OCI-M1 (cell line): ENCODE data around the gene PDE4B.
A peak's percentile ranks its signal among the peaks of the same experiment; 100 is the strongest.
"Not testable (repeated sequence)": the region's sequence is repeated elsewhere in the genome, so short reads cannot be mapped to it uniquely, and the experiment has no call there.

Experiments used
- DNase-seq: peaks from one replicate; lab custom pipeline; 2025; lab: John Stamatoyannopoulos, UW

PDE4B gene

DNA sequence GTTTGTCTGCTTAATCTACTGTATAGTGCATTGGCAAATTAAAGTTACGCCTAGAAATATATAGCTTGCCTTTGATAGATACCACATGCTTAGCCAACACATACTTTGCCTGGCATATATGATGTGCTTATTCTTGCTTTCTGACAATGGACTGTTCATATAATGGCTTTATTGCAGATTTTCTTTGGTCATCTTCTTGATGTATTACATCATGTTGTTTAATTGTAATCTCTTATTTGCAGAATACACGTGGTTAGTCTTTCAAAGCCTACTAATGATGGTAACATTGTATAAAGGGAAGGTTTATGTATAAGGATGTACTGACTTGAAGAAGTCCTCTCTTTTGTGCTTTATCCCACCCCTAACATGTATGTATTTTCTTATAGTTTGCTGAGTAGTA, 201.5 kb downstream of the PDE4B start:
- no peak for DNase-seq

DNA sequence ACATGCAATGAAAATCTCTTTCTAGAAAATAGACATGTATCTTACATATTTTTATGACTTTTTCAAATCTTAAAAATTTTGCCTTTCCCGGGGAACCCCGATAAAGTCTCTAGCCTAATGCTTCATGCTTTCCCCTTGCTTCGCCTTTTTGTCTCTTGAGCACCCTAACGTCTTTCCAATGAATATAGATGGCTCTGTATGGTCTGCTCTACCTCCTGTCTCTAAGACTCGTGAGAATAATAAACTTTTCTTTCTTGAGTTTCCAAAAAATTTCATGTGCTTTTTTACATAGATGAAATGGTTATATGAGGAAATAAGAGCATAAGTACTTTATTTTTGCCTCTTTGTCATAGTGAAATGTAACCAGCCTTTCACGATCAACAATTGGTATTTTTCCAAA, 202.6 kb downstream of the PDE4B start:
- DNase-seq: no peak

DNA sequence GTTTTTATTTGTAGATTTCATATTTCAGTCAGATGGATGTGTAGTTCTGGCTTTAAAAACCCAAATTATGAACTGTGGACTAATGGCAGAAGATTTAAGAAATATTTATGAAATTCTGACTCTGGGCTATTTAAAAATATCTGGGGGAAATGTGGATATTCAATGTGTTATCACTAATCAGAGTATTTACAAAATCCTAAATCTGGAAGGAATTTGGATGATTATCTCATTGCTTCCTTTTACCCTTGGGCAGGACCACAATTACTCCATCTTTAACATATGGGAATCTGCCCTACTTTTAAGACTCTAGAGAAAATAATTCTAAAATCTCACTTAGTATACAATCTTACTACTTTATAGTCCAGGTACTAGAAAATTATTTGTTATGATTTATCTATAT, 203.2 kb downstream of the PDE4B start:
- DNase-seq: no peak

DNA sequence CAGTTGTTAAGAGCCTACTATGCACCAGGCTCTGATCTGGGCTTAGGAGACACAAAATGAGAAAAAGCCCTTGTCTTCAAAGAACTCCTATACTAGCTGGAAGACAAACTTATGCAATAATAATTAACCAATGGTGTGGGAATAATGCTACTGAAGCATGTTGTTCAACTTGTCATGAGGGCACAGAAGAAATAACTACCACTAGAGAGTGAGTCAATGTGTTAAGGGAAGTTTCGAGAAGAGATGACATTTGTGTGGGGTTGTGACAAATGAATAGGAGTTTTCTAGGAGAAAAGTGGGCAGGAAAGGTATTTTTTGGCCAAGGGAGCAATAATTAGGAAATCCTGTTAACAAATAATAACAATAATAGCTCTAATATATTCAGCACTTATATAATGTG, 205.0 kb downstream of the PDE4B start:
- DNase-seq: no peak

DNA sequence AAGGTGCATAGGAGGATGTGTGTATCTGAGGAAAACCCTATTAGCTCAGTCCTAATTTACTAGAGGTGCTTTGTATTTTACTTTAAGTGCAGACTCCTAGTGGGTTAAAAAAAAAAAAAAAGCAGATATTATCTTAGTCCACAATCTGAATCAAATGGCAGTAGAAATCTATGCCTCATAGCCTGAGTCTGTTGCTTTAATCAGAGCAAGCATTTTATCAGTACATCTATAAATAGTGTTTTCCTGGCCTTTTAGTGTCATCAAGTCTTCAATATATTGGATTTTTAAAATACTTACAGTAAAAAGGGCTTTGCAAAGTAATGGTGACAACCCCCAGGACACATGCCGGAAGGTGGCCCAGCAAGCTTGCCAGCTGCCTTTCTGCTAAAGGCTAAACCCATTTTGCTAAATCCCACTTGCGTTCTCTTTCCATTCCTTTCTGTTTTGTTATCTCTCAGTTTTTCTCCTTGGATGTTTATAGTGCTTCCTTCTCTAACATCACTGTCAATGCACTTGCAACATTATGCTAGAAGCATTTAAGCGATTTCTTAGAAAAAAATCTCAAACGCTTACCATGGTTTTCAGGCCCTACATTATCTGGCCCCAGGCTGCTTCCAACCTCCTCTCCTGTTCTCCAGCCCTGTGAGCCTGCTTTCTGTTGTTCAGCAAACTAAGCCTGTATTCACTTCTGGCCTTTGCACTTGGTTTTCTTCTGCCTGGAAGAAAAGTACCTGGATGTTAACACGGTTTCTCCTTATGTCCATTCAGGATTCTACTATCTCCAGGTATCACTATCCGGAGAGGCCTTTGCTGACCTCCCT, 206.3 kb downstream of the PDE4B start:
- no peak for DNase-seq

DNA sequence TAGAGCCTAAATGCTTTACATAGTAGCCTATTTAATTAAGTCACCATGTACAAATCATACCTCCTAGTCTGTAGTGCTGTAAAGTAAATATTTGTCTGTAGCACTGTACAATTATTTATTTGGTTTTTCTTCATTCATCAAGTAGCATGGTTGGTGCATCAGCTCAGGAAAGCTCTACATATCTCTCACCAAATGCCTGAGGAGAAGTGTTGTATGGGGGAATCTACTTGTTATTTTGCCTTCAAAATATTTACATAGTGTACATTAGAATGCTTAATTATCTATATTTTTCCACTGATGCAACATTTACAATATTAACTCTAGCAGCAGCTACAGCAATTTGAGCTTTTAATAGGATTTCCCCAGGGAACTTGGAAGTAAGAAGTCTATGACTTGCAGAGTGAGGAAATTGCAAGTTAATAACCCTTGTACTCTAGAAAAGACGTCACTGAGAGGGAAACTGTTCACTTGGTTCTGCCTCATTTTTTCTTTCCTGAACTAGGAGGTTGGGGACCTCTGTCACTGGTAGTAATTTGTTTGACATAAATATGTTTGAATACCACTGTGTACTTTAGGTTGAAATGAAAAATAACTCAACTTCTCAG, 207.4 kb downstream of the PDE4B start:
- no peak for DNase-seq

DNA sequence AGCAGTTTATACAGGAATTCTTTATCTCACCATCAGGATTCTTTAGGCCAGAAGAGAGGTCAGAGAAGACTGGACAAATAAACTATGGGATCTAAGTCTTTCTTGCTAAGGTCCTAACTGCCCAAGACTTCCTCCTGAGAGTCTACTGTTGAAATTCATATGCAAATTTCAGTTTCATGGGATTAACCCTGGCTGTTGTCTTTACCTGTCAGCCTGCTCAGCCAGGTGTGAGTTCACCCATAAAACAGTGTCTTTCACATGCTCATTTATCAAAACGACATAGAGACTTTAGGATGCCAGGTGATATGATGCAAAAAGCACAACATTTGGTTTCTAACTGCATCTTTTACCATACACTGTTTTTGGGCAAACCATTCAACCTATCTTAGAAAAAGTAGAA, 211.0 kb downstream of the PDE4B start:
- DNase-seq: no peak

DNA sequence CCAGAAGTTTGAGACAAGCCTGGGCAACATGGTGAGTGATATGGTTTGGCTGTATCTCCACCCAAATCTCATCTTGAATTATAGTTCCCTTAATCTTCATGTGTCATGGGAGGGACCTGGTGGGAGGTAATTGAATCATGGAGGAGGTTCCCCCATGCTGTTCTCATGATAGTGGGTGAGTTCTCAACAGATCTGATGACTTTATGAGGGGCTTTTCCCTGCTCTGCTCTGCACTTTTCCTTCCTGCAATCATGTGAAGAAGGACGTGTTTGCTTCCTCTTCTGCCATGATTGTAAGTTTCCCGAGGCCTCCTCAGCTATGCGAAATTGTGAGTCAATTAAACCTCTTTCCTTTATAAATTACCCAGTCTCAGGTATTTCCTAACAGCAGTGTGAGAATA, 213.8 kb downstream of the PDE4B start:
- not testable (repeated sequence) for DNase-seq

DNA sequence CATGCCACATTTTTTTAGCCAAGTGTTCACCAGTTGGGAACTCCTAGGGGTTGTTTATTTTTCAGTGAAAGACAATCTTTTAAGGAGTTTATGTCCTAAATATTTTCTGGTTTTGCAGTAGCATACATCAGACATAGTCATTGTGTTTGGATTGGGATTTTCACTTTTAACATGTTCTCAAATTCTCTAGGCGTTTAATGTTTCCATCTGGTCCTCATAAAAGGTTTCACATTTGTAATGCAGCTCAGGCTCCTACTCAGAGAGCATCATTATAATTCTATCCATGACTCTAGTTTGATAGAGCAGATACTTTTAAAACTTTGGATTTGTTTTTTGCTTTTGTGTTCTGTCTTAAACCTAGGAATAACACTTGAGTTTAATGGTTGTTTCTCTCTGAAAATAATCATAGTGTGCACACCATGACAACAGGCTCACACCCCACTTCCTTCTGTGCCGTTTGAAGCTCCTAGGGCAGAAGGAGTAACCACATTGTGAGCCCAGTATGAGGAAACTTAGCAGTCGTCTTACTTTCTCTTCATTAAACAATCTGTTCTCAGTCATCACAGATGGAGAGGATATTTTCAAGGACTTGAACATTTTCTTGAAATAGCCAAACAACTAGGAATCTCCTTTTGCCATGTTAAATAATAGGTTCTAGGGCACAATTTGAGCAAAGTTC, 219.6 kb downstream of the PDE4B start:
- peak; percentile 6 for DNase-seq

DNA sequence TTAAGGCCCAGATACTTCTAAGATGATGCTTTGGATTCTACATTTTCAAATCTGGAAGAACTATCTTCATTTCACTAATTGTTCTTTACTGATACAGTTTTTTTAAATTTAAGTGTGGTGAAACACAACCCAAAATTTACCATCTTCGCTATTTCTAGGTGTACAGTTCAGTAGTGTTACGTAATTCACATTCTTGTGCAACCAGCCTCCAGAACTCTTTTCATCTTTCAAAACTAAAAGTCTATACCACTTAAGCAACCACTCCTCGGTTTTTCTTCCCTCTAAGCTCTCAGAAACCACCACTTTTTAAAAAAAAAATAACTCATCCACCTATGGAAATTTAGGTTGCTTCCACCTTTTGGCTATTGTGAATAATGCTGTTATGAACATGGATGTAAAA, 220.7 kb downstream of the PDE4B start:
- peak; percentile 20 for DNase-seq

DNA sequence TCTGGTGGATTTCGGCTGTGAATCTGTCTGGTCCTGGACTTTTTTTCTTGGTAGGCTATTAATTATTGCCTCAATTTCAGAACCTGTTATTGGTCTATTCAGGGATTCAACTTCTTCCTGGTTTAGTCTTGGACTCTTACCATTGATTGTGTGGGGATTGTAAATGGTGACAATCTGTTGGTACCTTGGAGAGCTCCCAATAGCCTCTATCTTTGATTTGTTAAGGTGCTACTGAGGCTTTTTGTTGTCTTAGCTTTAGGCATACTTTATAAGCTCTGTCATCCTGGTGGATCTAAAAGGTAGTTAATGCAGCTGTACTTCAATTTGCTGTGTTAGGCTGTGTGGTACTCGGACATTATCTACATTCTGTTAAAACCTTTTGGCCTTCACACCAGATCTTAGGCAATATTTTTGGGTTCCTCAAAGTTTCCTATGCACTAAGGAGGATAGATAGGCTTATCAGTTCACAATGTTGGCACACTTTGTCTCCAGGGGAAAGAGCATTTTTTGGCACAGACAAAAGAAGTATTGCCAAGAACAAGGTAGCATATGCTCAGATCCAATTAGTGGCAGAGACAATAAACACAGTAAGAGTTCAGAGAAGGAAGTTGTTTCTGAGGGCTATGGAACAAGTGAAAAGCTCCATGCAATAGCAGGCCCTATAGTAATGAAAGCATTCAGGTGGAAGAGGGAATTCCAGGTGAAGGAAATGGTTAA, 230.4 kb downstream of the PDE4B start:
- peak; percentile 51 for DNase-seq

DNA sequence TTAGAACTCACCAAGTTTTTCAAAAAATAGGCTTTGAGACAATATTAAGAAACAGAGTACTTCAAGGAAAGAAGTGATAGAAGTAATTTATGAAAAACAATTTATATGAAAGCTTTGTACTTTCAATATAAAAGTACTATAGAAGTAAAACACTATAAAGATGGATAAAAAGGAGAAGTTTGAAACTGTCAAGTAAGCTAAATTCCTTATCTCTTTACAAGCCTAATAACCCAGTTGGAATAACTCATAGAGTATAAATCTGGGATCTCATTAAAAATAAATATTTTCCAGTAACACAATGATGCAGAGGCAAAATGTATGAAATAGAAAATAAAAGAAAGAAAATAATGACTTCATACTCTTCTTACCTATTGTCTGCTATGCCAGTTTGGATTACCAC, 232.5 kb downstream of the PDE4B start:
- no peak for DNase-seq

DNA sequence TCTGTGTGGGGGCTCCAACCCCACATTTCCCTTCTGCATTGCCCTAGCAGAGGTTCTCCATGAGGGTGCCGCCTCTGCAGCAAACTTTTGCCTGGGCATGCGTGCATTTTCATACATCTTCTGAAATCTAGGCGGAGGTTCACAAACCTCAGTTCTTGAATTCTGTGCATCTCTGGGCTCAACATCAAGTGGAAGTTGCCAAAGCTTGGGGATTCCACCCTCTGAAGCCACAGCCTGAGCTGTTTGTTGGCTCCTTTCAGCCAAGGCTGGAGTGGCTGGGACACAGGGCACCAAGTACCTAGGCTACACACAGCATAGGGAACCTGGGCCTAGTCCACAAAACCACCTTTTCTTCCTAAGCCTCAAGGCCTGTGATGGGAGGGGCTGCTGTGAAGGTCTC, 235.3 kb downstream of the PDE4B start:
- DNase-seq: no peak

DNA sequence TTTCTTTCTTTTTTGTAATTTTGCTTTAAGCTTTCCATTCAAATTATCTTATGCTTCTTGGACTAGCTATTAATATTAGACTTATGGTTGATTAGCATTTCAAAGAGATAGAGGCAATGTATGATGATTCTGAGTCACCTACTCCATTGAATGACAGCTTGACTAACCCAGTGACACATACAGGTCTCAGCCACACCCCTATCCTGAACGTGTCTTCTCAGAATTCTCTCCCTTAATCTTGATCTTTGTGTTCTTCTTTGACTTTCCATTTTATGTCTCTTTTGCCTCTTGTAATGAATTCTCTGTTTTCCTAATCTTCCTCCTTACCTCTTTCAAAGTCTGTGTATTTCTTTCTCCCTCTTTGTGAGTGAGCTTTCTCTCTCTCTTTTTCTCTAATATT, 241.1 kb downstream of the PDE4B start:
- peak; percentile 36 for DNase-seq

DNA sequence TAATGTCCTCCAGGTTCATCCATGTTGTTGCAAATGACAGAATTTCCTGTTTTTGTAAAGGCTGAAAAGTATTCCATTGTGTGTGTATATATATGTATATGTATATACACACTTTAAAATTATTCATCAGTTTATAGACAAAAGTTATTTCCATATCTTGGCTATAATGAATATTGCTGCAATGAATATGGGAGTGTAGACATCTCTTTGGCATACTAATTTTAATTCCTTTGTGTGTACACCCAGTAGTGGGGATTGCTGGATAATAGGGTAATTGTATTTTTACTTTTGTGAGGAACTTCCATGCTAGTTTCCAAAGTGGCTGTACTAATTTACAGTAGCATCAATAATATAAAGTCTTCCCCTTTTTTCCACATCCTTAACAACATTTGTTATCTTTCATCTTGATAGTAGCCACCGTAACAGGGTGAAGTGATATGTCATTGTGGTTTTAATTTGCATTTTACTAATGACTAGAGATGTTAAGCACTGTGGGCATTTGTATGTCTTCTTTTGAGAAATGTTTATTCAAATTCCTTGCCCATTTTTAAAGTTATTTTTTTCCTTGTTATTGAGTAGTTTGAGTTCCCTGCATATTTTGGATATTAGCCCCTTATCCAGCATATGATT, 243.0 kb downstream of the PDE4B start:
- DNase-seq: peak; percentile 9

DNA sequence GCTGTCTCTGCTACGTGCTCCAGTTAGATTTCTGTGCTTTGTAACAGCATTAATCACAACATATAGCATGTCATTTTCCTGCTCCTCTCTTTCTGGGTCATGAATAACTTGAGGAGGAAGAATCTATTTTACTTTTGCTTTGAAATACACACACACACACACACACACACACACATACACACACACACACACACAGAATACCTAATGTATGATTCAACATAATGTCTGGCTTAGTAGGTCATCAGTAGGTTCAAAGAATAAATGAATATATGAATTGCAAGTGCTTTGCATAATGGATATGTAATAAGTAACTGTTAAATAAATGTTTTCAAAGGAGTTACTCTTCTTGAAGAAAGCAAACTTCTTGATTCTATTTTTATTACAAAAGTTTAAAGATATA, 249.0 kb downstream of the PDE4B start:
- no peak for DNase-seq

DNA sequence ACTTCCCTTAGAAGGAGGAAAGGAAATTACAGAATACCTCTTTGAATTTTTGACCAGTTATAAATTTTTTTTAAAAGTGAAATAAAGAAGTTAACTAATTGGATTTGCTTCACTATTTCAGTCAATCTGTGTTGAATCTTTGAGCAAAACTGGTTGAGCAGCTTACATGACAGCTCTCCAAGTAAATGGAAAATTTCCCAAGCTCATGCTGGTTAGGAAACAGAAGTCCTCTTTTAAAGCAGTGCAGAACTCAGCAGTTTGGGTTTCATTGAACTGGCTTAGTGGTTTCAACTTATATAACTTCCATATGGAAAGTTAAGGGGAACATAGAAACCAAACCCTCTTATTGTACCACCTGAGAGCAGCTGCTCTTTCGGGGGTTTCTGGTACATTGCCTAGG, 250.5 kb downstream of the PDE4B start:
- no peak for DNase-seq

DNA sequence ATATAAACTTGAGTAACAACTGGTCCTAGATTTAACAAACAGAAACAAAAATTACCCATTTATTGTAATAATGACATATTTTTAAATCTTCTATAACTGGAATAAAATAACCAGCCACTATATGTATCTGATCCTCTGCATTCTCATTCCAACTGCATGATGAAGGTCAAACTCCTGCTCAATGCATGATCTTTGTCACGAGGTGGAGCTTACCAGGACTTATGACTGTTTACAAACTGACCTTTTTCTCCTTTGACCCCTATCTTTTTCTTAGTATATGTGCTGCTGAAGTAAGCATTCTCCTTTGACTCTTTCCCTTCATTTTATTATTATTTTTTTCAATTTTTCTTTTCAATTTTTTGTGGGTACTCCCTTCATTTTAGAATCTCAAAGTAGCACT, 252.2 kb downstream of the PDE4B start:
- no peak for DNase-seq

DNA sequence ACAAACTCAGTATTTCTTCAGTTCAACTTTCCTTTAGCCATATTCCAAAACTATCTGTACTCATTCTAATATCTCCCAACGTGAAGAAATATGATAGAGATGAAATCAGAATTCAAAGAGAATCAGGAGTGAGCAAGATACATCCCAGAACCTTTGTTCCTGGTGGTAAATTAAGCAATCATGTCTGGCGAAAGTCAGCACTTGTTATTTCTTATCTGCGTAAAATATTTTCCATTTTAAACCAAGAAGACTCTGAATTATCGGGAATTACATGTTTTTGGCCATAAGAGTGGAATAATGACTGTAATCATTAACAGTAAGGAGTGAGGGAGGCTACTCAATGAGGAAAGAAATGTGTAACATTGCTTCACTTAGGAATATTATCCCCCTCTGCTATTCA, 253.7 kb downstream of the PDE4B start:
- DNase-seq: no peak

DNA sequence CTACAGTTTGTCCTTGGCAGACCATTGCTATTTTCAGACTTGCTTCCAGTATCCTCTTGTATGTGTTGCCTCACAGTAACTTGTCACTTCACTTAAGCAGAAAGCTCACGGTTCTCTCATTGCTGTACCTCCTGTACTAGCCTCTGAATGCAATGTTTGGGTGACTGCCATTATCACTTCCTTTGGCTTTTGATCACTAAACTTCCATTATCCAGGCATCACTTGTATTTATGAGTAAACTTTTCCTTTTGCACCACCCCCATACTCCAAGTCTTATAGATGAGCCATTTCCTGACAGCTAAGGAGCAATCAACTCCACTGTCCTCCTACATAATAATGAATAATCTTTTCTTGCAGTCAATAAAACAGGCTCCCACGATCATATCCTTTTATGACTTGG, 255.3 kb downstream of the PDE4B start:
- DNase-seq: no peak

DNA sequence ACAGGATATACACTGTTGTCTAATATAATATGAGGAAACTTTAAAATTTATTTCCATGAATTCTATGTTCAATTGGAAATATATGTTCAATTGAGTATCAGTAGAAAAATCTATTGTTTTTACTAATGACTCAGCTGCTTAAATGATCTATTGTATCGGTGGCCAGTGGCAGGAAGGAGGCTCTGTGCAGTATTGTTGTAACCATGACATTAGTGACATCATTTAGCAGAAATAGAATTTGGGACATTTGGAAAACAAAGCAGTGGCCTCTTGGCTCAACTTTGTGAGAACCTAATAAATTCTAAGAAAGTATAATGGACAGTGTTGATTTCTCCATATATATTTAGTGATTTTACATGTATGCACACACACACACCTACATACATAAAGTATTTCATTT, 257.4 kb downstream of the PDE4B start:
- DNase-seq: no peak

DNA sequence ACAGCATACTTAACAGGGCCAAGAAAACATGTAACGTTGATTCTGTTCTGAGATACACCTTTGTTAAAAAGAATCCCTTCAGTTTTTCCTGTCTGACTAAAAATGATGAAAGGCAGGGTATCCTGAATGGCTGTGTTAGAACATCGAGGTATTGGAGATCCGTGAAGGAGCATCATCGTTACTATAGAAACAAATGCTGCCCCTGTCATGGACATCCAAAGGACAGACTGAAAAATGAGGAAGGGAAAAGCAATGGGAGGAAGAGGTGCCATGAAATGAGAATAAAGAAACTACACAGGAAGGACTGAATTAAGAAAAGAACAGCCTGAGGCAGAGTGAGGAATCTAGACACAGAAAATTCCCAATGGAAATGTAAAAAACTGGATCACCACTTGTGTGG, 257.9 kb downstream of the PDE4B start:
- DNase-seq: no peak
